Mesenchymal stem cell (in vitro differentiated cells and primary cell): Measurements from ENCODE around the gene RAB11FIP5.
"Not testable (repeated sequence)": the region's sequence is repeated elsewhere in the genome, so short reads cannot be mapped to it uniquely, and the experiment has no call there.

Source experiments
- DNase-seq: peaks from one replicate; pipeline ENCODE4 v3.0.0-alpha.2; 2013
- H2AFZ ChIP-seq: one replicate; pipeline ENCODE4 v1.6.1; 2013; ENCODE audit warnings: low read depth, mild to moderate bottlenecking, control low read depth, inconsistent platforms, low read length, moderate library complexity
- H2AK5ac ChIP-seq: 2 replicates; pipeline ENCODE4 v1.6.1; 2013; ENCODE audit warnings: low read length, moderate library complexity, mild to moderate bottlenecking, inconsistent platforms; ENCODE audit not compliant: severe bottlenecking
- H2BK120ac ChIP-seq: one replicate; pipeline ENCODE4 v1.6.1; 2013; ENCODE audit warnings: low read depth, mild to moderate bottlenecking, inconsistent platforms, low read length, moderate library complexity
- H2BK12ac ChIP-seq, 2 experiments: one replicate each; pipeline ENCODE4 v1.6.1; 2013; ENCODE audit warnings: inconsistent platforms in 2 of 2, low read length in 2 of 2, mild to moderate bottlenecking in 2 of 2, moderate library complexity in 2 of 2, control low read depth in 1 of 2
- H2BK15ac ChIP-seq: one replicate; pipeline ENCODE4 v1.6.1; 2013; ENCODE audit warnings: mild to moderate bottlenecking, low read depth, inconsistent platforms; ENCODE audit not compliant: poor library complexity, severe bottlenecking
- H2BK5ac ChIP-seq: 2 replicates; pipeline ENCODE4 v1.6.1; 2013; ENCODE audit warnings: low read depth, mild to moderate bottlenecking, low read length, control low read depth, inconsistent platforms; ENCODE audit not compliant: poor library complexity, severe bottlenecking
- H3K14ac ChIP-seq, 2 experiments: one replicate each; pipeline ENCODE4 v1.6.1; 2013; ENCODE audit warnings: inconsistent platforms in 2 of 2, low read length in 2 of 2, control low read depth in 1 of 2, mild to moderate bottlenecking in 1 of 2, moderate library complexity in 1 of 2
- H3K18ac ChIP-seq, 2 experiments: one replicate each; pipeline ENCODE4 v1.6.1; 2013; ENCODE audit warnings: inconsistent platforms in 2 of 2, low read length in 2 of 2, control low read depth in 1 of 2, low read depth in 1 of 2, mild to moderate bottlenecking in 1 of 2
- H3K23ac ChIP-seq, 2 experiments: one replicate each; pipeline ENCODE4 v1.6.1; 2013; ENCODE audit warnings: inconsistent platforms in 2 of 2, low read length in 2 of 2, mild to moderate bottlenecking in 2 of 2, moderate library complexity in 2 of 2, control low read depth in 1 of 2
- H3K27ac ChIP-seq: 2 replicates; pipeline ENCODE4 v1.5.1; 2013; ENCODE audit warnings: mild to moderate bottlenecking, moderate library complexity, low read length, control low read depth, inconsistent platforms; ENCODE audit not compliant: poor library complexity, severe bottlenecking
- H3K27me3 ChIP-seq, 2 experiments: 2 replicates each; pipeline versions ENCODE4 v1.6.1 to v1.7.0; 2013; ENCODE audit warnings: low read length in 2 of 2, mild to moderate bottlenecking in 2 of 2, moderate library complexity in 2 of 2, control low read depth in 1 of 2, inconsistent platforms in 1 of 2; ENCODE audit not compliant: control insufficient read depth in 1 of 2, insufficient read depth in 1 of 2
- H3K36me3 ChIP-seq, 2 experiments: 2 replicates each; pipeline versions ENCODE4 v1.6.1 to v1.7.0; 2013; ENCODE audit warnings: low read length in 2 of 2, control low read depth in 1 of 2, inconsistent platforms in 1 of 2, low read depth in 1 of 2, mild to moderate bottlenecking in 1 of 2; ENCODE audit not compliant: insufficient read depth in 2 of 2, control insufficient read depth in 1 of 2
- H3K4ac ChIP-seq, 2 experiments: one replicate each; pipeline ENCODE4 v1.6.1; 2013; ENCODE audit warnings: inconsistent platforms in 2 of 2, low read length in 2 of 2, mild to moderate bottlenecking in 2 of 2, moderate library complexity in 2 of 2, control low read depth in 1 of 2, low read depth in 1 of 2
- H3K4me1 ChIP-seq: 2 replicates; pipeline ENCODE4 v1.6.1; 2013; ENCODE audit warnings: low read depth, low read length, control low read depth; ENCODE audit not compliant: control insufficient read depth, insufficient read depth
- H3K4me2 ChIP-seq: 2 replicates; pipeline ENCODE4 v1.6.1; 2013; ENCODE audit warnings: low read length, mild to moderate bottlenecking, inconsistent platforms; ENCODE audit not compliant: poor library complexity, severe bottlenecking
- H3K4me3 ChIP-seq, 2 experiments: 2 replicates each; pipeline versions ENCODE4 v1.5.1 to v1.7.0; 2013; ENCODE audit warnings: low read length in 2 of 2, mild to moderate bottlenecking in 2 of 2, control low read depth in 1 of 2, low read depth in 1 of 2; ENCODE audit not compliant: insufficient read depth in 1 of 2
- H3K79me1 ChIP-seq: replicated peaks from 2 replicates; pipeline ENCODE4 v1.6.1; 2013; ENCODE audit warnings: mild to moderate bottlenecking, control low read depth, low read length, inconsistent platforms; ENCODE audit not compliant: poor library complexity, severe bottlenecking
- H3K9ac ChIP-seq: 2 replicates; pipeline ENCODE4 v1.7.0; 2013; ENCODE audit warnings: mild to moderate bottlenecking, low read length, moderate library complexity
- H3K9me3 ChIP-seq: 2 replicates; pipeline ENCODE4 v1.7.0; 2013; ENCODE audit warnings: mild to moderate bottlenecking, low read length; ENCODE audit not compliant: control insufficient read depth
- H4K8ac ChIP-seq: one replicate; pipeline ENCODE4 v1.6.1; 2013; ENCODE audit warnings: inconsistent platforms, mild to moderate bottlenecking, low read length, moderate library complexity
- H4K91ac ChIP-seq: one replicate; pipeline ENCODE4 v1.6.1; 2013; ENCODE audit warnings: mild to moderate bottlenecking, low read length, inconsistent platforms
- WGBS: methylation state at CpG from one replicate; pipeline ENCODE4 v1.1.7; 2013; ENCODE audit warnings: mixed read lengths; 5-methylcytosine and 5-hydroxymethylcytosine counted together

RAB11FIP5 gene

DNA sequence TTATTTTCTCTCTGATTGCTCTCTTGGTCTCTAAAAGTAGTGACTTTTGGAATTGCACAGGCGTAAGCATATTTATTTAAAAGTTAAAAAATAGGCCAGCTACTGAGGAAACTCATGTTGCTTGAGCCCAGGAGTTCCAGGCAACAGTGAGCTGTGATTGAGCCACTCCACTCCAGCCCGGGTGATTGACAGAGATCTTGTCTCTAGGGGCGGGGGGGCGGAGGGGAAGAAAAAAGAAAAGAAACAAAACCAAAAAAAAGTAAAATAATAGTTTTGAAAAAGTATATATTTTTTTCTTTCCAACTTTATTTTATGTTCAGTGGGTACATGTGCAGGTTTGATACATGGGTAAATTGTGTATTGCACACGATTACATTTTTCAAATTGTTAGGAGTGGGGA, 18.0 kb upstream of the RAB11FIP5 start:
- no peaks in the 10 kb centered on the region for H3K36me3 ChIP-seq
- H3K9ac ChIP-seq: no peak overlapping the region
- H3K4me1 ChIP-seq: peaks cover 3% of the 10 kb centered on the region
- no peak for DNase-seq
- H3K27me3 ChIP-seq: no peaks in the 10 kb centered on the region
- no peak overlapping the region for H3K18ac ChIP-seq
- no peak overlapping the region for H2BK5ac ChIP-seq
- no peak overlapping the region for H3K4me2 ChIP-seq
- H2BK15ac ChIP-seq: no peak overlapping the region
- H2AK5ac ChIP-seq: no peak overlapping the region
- no peak overlapping the region for H3K14ac ChIP-seq
- no peak overlapping the region for H3K4me3 ChIP-seq
- no peak overlapping the region for H4K8ac ChIP-seq
- no peak overlapping the region for H2BK12ac ChIP-seq
- no peak overlapping the region for H3K4ac ChIP-seq
- H3K79me1 ChIP-seq: no peaks in the 10 kb centered on the region
- H3K23ac ChIP-seq: no peak overlapping the region
- no peak overlapping the region for H2BK120ac ChIP-seq
- H3K9me3 ChIP-seq: peaks cover under 1% of the 10 kb centered on the region
- H3K27ac ChIP-seq: no peak overlapping the region
- no peak overlapping the region for H4K91ac ChIP-seq
- WGBS: 92% methylated on average over 1 of the region's 5 CpGs
- no peak overlapping the region for H2AFZ ChIP-seq

DNA sequence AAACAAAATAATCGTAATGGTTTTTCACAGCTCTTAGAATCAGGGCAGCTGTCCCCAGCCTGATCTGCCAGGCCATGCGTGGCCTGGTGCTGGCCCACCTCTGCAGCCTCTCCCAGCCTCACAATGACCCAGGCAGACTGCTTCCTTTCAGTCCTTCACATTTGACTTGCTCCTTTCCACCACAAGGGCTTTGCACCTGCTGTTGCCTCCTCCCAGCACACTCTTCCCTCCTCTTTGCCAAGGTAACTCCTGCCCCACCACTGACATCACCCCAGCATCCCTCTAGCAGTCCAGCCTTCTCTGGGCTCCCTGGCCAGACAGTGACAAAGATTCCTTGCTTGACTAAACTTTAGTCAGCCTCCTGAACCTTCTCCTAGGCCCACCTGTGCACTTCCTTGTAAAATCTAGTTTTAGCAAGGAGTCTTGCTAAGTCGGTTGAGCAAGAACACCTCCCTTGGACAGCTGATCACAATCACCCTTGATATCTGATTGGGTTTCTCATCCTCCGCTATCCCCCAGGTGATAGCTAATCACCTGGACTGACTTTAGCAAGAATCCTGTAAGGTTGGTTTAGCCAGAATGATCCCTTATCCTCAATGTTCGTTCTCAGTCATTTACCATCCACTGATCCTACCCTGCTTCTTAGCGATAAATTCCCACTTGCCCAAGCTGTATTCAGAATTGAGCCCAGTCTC, 16.2 kb upstream of the RAB11FIP5 start:
- 88% methylated on average over 6 of the region's 6 CpGs for WGBS

DNA sequence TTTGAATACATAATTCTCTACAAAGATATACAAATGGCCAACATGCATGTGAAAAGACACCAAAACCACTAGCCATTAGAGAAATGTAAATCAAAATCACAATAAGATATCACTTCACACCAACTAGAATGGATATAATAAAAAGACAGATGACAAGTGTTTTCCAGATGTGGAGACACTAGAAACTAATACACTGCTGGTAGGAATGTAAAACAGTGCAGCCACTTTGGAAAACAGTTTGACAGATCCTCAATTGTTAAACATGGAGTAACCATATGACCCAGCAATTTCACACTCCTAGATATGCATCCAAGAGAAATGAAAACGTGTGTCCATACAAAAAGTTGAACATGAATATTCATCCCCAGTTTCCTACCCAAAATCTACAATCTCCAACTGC, 9.8 kb upstream of the RAB11FIP5 start:
- no peaks in the 10 kb centered on the region for H3K27me3 ChIP-seq
- H3K18ac ChIP-seq: no peak overlapping the region
- H4K91ac ChIP-seq: no peak overlapping the region
- H3K4me1 ChIP-seq: peaks cover 4% of the 10 kb centered on the region
- no peak overlapping the region for H2BK15ac ChIP-seq
- 18% methylated on average over 1 of the region's 1 CpG for WGBS
- H3K27ac ChIP-seq: no peak overlapping the region
- no peak overlapping the region for H4K8ac ChIP-seq
- no peak overlapping the region for H3K23ac ChIP-seq
- no peak for DNase-seq
- no peak overlapping the region for H3K4me3 ChIP-seq
- peaks cover 4% of the 10 kb centered on the region for H3K9me3 ChIP-seq
- no peak overlapping the region for H2AK5ac ChIP-seq
- H2BK5ac ChIP-seq: no peak overlapping the region
- no peak overlapping the region for H3K14ac ChIP-seq
- no peak overlapping the region for H2BK120ac ChIP-seq
- no peak overlapping the region for H3K4me2 ChIP-seq
- no peak overlapping the region for H2AFZ ChIP-seq
- no peaks in the 10 kb centered on the region for H3K36me3 ChIP-seq
- H3K79me1 ChIP-seq: no peaks in the 10 kb centered on the region
- no peak overlapping the region for H3K4ac ChIP-seq
- no peak overlapping the region for H2BK12ac ChIP-seq
- no peak overlapping the region for H3K9ac ChIP-seq

More for the DNA sequence above, 16.2 kb upstream of the RAB11FIP5 start:
- Histone ChIP-seq H4K91ac (no peak overlapping the region), H4K8ac (no peak overlapping the region), H3K14ac (no peak overlapping the region), H3K27ac (no peak overlapping the region), H2BK120ac (no peak overlapping the region), H2BK5ac (no peak overlapping the region), H3K9me3 (peaks cover 4% of the 10 kb centered on the region), H3K4me3 (no peak overlapping the region), H3K23ac (no peak overlapping the region), H2BK12ac (no peak overlapping the region), H3K9ac (no peak overlapping the region), H3K18ac (no peak overlapping the region), H2AK5ac (no peak overlapping the region), H3K36me3 (no peaks in the 10 kb centered on the region), H2AFZ (no peak overlapping the region), H3K4me1 (no peaks in the 10 kb centered on the region), H2BK15ac (no peak overlapping the region), H3K4me2 (no peak overlapping the region), H3K4ac (no peak overlapping the region), H3K27me3 (no peaks in the 10 kb centered on the region), H3K79me1 (no peaks in the 10 kb centered on the region)
- no peak for DNase-seq

DNA sequence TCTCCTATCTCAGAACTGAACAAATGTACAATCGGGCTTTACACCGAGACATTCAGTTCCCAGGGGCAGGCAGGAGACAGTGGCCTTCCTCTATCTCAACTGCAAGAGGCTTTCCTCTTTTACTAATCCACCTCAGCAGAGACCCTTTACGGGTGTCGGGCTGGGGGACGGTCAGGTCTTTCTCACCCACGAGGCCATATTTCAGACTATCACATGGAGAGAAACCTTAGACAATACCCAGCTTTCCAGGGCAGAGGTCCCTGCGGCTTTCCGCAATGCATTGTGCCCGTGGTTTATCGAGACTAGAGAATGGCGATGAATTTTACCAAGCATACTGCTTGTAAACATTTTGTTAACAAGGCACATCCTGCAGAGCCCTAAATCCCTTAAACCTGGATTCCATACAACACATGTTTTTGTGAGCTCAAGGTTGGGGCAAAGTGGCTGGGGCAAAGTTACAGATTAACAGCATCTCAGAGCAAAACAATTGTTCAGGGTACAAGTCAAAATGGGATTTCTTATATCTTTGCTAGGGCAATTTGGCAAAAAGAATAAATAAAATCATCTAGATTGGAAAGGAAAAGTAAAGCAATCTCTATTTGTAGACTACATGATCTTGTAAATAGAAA, 7.0 kb upstream of the RAB11FIP5 start:
- not testable (repeated sequence) for H3K4ac ChIP-seq, H3K4me3 ChIP-seq, H3K79me1 ChIP-seq, H3K18ac ChIP-seq, DNase-seq, H3K9ac ChIP-seq, H2AFZ ChIP-seq, H4K8ac ChIP-seq, H3K4me1 ChIP-seq, H2BK5ac ChIP-seq, H3K23ac ChIP-seq, H3K4me2 ChIP-seq, H3K27me3 ChIP-seq, H2AK5ac ChIP-seq, H4K91ac ChIP-seq, H3K36me3 ChIP-seq, H3K27ac ChIP-seq, H2BK15ac ChIP-seq, H3K9me3 ChIP-seq, H2BK12ac ChIP-seq, H2BK120ac ChIP-seq, H3K14ac ChIP-seq
- 91% methylated on average over 11 of the region's 11 CpGs for WGBS
